ENCODE measurements around the gene FOXN3.
A peak's percentile ranks its signal among the peaks of the same experiment; 100 is the strongest.
"Not testable (repeated sequence)": the region's sequence is repeated elsewhere in the genome, so short reads cannot be mapped to it uniquely, and the experiment has no call there.

FOXN3 gene

GRCh38 chr14:89185919-89186855, 230.8 kb downstream of the FOXN3 start:
- no peak for DNase-seq

- no peak for DNase-seq
These were observed 232.1 kb downstream of the FOXN3 start for GRCh38 chr14:89184952-89185351.

GRCh38 chr14:89182326-89182725, 234.7 kb downstream of the FOXN3 start:
- no peak for DNase-seq

- DNase-seq, result no peak
These were observed 236.5 kb downstream of the FOXN3 start for GRCh38 chr14:89180546-89180945.

- no peak for DNase-seq
These were observed 237.1 kb downstream of the FOXN3 start for GRCh38 chr14:89179891-89180404.

GRCh38 chr14:89178800-89179535, 238.1 kb downstream of the FOXN3 start:
- no peak for DNase-seq

GRCh38 chr14:89178376-89178775, 238.7 kb downstream of the FOXN3 start:
- no peak for DNase-seq

- peak; percentile 61 for DNase-seq
These were observed 240.9 kb downstream of the FOXN3 start for GRCh38 chr14:89175881-89176799.

GRCh38 chr14:89171628-89172027, 245.4 kb downstream of the FOXN3 start:
- no peak for DNase-seq

GRCh38 chr14:89171168-89171567, 245.9 kb downstream of the FOXN3 start:
- DNase-seq, result no peak

GRCh38 chr14:89167705-89168104, 249.3 kb downstream of the FOXN3 start:
- no peak for DNase-seq

- DNase-seq, result no peak
These were observed 250.4 kb downstream of the FOXN3 start for GRCh38 chr14:89166633-89167032.

- DNase-seq, result no peak
These were observed 251.5 kb downstream of the FOXN3 start for GRCh38 chr14:89165189-89166181.

- no peak for DNase-seq
These were observed 252.6 kb downstream of the FOXN3 start for GRCh38 chr14:89164168-89165073.

- no peak for DNase-seq
These were observed 253.9 kb downstream of the FOXN3 start for GRCh38 chr14:89163031-89163636.

- no peak for DNase-seq
These were observed 254.4 kb downstream of the FOXN3 start for GRCh38 chr14:89162586-89162985.

- DNase-seq, result no peak
These were observed 256.6 kb downstream of the FOXN3 start for GRCh38 chr14:89160437-89160836.

GRCh38 chr14:89158701-89159100, 258.3 kb downstream of the FOXN3 start:
- DNase-seq, result no peak

- DNase-seq, result not testable (repeated sequence)
These were observed 258.9 kb downstream of the FOXN3 start for GRCh38 chr14:89158104-89158503.

- no peak for DNase-seq
These were observed 261.5 kb downstream of the FOXN3 start for GRCh38 chr14:89155491-89155890.
